ENCODE results near the gene WDR86.

The WDR86 gene

GRCh38 chr7:151336027-151336708 is 73.7 kb downstream of the WDR86 start:
- no peaks in the 10 kb centered on the region for H3K36me3 Mint-ChIP-seq
- no peak overlapping the region for H3K4me3 Mint-ChIP-seq
- peak overlapping the region; percentile 10 for H3K27ac Mint-ChIP-seq
- H3K9me3 Mint-ChIP-seq, result peaks cover 7% of the 10 kb centered on the region
- H3K4me1 Mint-ChIP-seq, result peaks cover 29% of the 10 kb centered on the region
- DNase-seq (ENCODE audit: low spot score in 2 of 2) (no peak), ATAC-seq (peak; percentile 35)

- Mint-ChIP-seq H3K9me3 (peaks cover 4% of the 10 kb centered on the region), H3K36me3 (no peaks in the 10 kb centered on the region), H3K4me1 (peaks cover 13% of the 10 kb centered on the region), H3K27ac (peak overlapping the region; percentile 20), H3K4me3 (no peak overlapping the region)
- no peak for ATAC-seq
- DNase-seq (ENCODE audit: low spot score in 2 of 2), result no peak
Measured at GRCh38 chr7:151334628-151335027, 75.2 kb downstream of the WDR86 start.
